Measurements from ENCODE around the gene CD164L2.

GRCh38 chr1:27423709-27424108 is 40.6 kb upstream of the CD164L2 start:
- TF ChIP-seq CTCF (IDR thresholded peaks at IDR 0.05), result no peak
- TF ChIP-seq POLR2A (IDR thresholded peaks at IDR 0.05), result no peak
- no peak for TF ChIP-seq POLR2AphosphoS5 (IDR thresholded peaks at IDR 0.05)
- no peak for TF ChIP-seq EP300 (IDR thresholded peaks at IDR 0.05; ENCODE audit: low read depth)

All from transverse colon (tissue), 4 donors.